ENCODE data around the gene GHITM.
"Not testable (repeated sequence)": the region's sequence is repeated elsewhere in the genome, so short reads cannot be mapped to it uniquely, and the experiment has no call there.

GHITM gene

GRCh38 chr10:84148006-84148597 lies 8.8 kb downstream of the GHITM start:
- DNase-seq: peak; percentile 33

DNA sequence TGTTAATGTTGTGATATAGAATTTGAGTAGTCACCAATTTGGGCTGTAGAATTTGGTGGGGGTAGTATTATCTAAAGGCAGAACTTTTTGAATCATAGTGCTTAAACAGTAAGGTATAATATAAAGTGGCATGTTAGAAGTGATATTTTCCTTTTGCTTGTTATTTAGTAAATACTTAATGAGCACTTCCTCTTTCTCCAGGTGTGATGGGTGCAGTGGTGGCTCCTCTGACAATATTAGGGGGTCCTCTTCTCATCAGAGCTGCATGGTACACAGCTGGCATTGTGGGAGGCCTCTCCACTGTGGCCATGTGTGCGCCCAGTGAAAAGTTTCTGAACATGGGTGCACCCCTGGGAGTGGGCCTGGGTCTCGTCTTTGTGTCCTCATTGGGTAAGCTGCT lies 10.5 kb downstream of the GHITM start:
- no peak for DNase-seq

DNA sequence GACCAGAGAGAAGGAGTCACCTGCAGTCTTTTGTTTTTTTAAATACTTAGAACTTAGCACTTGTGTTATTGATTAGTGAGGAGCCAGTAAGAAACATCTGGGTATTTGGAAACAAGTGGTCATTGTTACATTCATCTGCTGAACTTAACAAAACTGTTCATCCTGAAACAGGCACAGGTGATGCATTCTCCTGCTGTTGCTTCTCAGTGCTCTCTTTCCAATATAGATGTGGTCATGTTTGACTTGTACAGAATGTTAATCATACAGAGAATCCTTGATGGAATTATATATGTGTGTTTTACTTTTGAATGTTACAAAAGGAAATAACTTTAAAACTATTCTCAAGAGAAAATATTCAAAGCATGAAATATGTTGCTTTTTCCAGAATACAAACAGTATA lies 13.5 kb downstream of the GHITM start:
- no peak for DNase-seq

DNA sequence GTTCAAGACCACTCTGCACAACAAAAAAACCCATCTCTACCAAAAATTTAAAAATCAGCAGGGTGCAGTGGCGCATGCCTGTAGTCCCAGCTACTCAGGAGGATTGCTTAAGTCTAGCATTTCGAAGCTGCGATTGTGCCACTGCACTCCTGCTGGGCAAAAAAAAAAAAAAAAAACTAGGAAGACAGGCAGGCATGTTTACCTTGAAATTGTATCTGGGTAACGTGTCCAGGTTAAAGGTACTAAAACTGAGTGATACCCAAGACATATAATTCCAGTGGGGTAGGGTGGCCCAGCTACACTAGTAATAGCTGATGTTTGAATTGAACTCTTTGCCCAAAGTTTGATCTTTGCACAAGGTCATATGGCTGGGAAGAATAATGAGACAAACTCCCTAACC lies 16.2 kb downstream of the GHITM start:
- no peak for DNase-seq

DNA sequence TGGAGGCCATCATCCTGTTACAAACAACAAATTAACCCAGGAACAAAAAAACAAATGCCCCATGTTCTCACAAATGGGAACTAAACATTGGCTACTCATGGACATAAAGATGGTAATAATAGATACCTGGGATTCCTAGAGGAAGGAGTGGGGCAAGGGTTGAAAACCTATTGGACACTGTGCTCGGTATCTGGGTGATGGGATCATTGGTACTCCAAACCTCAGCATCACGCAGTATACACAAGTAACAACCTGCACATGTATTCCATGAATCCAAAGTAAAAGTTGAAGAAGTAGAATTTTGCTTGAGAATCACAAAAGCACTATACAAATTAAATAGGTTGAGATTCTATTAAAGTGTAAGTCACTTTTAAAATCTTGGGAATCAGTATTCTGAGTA lies 16.7 kb downstream of the GHITM start:
- DNase-seq: no peak

DNA sequence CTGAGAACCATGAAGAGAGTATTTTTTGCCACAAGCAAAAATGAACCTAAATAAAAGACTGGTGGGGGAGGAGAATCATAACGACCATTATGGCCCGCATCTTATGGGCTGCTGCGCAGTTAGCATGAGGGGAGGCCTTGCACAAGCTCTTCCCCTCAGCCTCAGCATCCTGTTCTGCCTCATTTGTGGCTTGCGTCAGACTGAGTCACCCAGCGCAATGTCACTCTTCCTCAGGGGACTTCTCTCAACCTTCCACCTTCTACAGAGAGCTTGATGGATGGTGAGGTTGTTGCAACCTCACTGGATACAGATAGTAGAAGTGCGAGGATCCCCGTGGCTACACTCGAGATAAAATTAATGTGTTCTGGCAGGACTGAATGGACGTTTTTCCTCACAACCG lies 17.5 kb downstream of the GHITM start:
- DNase-seq: peak; percentile 6

DNA sequence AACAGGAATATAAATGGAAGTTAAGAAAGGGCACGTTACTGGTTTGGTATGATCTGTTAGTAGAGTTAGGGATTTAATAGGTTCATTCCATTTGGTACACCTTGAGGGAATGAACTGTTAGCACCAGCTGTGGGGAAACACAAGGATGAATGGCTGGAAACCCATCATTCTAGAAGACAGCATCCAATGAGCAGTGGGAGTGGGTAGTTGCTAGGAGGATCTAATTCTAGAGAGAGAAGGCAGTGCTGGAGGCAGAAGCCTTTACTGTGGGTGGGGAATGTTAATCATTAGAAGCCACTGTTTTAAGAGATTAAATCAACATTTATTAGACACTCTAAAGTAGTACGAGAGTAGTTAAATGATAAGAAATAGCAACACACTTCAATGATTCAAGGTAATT lies 18.8 kb downstream of the GHITM start:
- DNase-seq: no peak

- DNase-seq: no peak
Observed at GRCh38 chr10:84158550-84158949, 19.2 kb downstream of the GHITM start.

GRCh38 chr10:84159076-84159685 lies 19.9 kb downstream of the GHITM start:
- no peak for DNase-seq

DNA sequence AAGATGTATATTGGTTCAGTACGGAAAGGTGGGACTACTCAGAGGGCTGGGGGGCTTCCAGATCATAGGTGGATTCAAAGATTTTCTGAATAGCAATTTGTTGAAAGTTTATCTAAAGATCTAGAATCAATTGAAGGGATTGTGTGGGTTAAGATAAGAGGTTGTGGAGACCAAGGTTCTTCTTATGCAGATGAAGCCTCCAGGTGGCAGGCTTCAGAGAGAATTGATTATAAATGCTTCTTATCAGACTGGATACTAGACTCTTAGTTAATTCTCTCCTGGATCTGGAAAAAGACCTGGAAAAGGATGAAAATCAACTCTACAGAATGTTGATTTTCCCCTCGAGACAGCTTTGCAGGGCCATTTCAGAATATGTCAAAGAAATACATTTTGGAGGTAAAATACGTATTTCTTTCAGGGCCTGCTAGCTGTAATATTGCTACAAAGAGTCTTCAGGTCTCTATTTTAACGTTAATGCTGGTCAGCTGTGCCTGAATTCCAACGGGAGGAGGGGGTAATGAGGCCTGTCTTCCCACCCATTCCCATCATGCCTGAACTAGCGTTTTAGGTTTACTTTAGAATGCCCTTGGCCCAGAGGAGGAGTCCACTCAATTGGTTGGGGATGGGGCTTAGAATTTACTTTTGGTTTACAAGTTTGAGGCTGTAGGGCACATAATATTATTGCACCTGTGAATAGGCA lies 21.5 kb downstream of the GHITM start:
- DNase-seq: no peak

- DNase-seq: no peak
Observed at GRCh38 chr10:84163996-84164395, 24.7 kb downstream of the GHITM start.

DNA sequence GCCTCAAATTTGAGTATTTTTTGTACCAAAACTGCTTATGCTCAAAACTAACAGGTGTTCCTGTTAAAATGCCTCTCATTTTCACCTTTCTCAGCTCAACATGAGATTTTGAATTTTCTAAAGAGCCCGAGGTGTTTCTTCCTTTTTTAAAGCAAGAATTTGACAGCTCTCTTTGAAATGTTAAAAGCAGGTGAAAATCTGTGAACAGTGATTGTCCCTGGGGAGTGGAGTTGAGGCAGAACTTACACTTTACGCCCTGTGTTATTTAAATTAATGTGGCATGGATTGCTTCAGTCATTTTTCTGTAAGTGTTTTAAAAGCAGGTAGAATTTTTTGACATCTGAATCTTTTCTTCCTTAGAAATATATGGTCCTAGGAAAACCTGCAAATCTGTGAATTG lies 25.1 kb downstream of the GHITM start:
- no peak for DNase-seq

GRCh38 chr10:84166620-84167288 lies 27.4 kb downstream of the GHITM start:
- DNase-seq: no peak

- DNase-seq: not testable (repeated sequence)
Observed at GRCh38 chr10:84167289-84167653, 28.0 kb downstream of the GHITM start.

DNA sequence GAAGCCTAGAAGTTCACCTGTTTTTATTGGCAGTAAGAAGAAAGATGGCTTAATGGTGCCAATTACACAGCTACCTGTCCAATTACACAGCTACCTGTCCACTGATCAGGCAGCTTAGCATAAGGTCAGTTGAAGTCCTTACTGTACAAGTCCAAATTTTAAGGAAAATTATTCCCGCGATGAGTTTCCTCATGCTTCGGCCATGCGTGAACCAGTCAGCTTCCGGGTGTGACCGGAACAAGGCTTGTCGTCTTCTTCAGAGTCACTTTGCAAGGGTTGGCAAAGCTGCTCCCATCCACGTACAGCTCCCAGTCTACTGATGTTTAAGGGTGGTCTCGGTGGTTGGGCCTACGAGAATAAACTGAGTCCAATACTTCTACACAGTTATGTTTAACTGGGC lies 29.1 kb downstream of the GHITM start:
- not testable (repeated sequence) for DNase-seq

GRCh38 chr10:84171237-84171636 lies 31.9 kb downstream of the GHITM start:
- not testable (repeated sequence) for DNase-seq

- DNase-seq: not testable (repeated sequence)
Observed at GRCh38 chr10:84171700-84172466, 32.6 kb downstream of the GHITM start.

- no peak for DNase-seq
Observed at GRCh38 chr10:84172467-84173356, 33.4 kb downstream of the GHITM start.

- no peak for DNase-seq
Observed at GRCh38 chr10:84173501-84173929, 34.2 kb downstream of the GHITM start, which contains the start of gene GPR15LG. Gene GPR15LG (plus strand): TSS chr10:84173801. CDS start chr10:84173852, 51 bp downstream.

DNA sequence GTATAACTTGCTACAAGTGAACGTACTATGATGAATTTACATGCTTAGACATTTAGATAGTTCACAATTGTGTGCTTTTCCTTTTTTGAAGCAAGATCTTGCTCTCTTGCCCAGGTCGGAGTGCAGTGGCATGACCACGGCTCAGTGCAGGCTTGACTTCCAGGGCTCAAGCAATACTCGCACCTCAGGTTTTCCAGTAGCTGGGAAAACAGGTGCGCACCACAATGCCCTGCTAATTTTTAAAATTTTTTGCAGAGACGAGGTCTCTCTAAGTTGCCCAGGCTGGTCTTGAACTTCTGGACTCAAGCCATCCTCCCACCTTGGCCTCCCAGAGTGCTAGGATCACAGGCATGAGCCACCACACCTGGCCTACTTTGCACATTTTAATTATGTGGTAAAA lies 36.1 kb downstream of the GHITM start:
- no peak for DNase-seq

DNA sequence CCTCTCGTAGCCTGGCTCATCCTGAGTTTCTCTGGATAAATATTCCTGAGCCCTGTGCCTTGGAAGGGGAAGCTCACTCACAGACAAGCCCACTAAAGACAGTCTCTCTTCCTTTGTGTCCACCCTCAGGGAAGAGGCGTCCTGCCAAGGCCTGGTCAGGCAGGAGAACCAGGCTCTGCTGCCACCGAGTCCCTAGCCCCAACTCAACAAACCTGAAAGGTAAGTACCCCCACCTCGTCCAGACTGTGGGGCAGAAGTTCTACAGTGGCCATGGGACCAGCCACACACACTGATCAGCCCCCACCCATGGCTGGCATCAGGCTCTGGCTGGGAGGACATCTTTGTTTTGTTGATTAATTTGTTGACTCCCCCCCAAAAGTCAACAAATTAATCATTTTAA lies 37.0 kb downstream of the GHITM start:
- DNase-seq: no peak
